GM12891 (cell line): Measurements from ENCODE around the gene FARP1.

Experiments
- PAX5 ChIP-seq: IDR thresholded peaks from 2 replicates; pipeline ENCODE4 v1.6.1; 2011; ENCODE audit warnings: low read length, moderate library complexity, mild to moderate bottlenecking; ENCODE audit not compliant: insufficient read depth, severe bottlenecking
- POLR2A ChIP-seq: IDR thresholded peaks from 2 replicates; pipeline ENCODE4 v1.6.1; 2011; ENCODE audit warnings: low read depth, low read length, control low read depth
- POLR2AphosphoS5 ChIP-seq: IDR thresholded peaks from 2 replicates; pipeline ENCODE4 v1.6.1; 2011; ENCODE audit warnings: low read depth, low read length, control low read depth
- SPI1 ChIP-seq: IDR thresholded peaks from 2 replicates; pipeline ENCODE4 v1.6.1; 2011; ENCODE audit warnings: low read depth, low read length, control low read depth

GRCh38 chr13:98438246-98439125 is 295.6 kb downstream of the FARP1 start:
- no peak for TF ChIP-seq POLR2AphosphoS5
- TF ChIP-seq SPI1 = no peak
- TF ChIP-seq POLR2A = no peak
- TF ChIP-seq PAX5 = no peak
